SK-N-MC (cell line): Measurements from ENCODE around the gene LHX5.

Source experiments
- EZH2 ChIP-seq: fragments of 200-600 bp; sonication (generic); IDR thresholded peaks from one replicate; pipeline ENCODE4 v1.6.1; 2017; ENCODE audit warnings: antibody characterized with exemption
- POLR2AphosphoS5 ChIP-seq: IDR thresholded peaks from 2 replicates; pipeline ENCODE4 v1.6.1; 2012; ENCODE audit warnings: mild to moderate bottlenecking, low read depth, low read length, borderline replicate concordance

DNA sequence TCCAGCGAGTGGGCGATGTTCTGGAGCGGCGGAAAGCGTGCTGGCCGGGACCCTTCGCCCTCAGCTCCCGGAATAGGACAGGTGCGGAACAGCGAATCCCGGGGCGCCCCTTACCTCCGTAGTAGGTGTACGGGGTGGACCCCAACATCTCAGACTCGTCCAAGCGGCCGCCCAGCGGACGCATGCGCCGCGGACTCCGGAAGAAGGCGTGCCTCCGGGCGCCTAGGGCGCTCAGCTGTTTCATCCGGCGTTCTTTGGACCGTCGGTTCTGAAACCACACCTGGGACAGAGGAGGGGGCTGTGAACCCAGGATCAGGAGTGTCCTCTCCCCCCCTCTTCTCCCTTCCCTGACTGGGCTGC is 4.5 kb downstream of the LHX5 start:
- TF ChIP-seq POLR2AphosphoS5 (no peak), EZH2 (no peak)
